Epithelial cell of proximal tubule (primary cell): Measurements from ENCODE around the gene ADRM1. TPM values are rescaled to one million over a fixed set of nuclear protein-coding genes. Genes with fewer than 3 reads are reported as not detected.

ENCODE experiments used
- DNase-seq: peaks from one replicate; pipeline ENCODE4 v3.0.0-alpha.2; 2011; ENCODE audit warnings: low read depth
- H3K4me3 ChIP-seq: 2 replicates; pipeline ENCODE4 v1.5.1; 2011; ENCODE audit warnings: low read depth, mild to moderate bottlenecking, low read length
- CTCF ChIP-seq: conservative IDR thresholded peaks from 2 replicates; pipeline ENCODE4 v1.5.1; 2012; ENCODE audit warnings: low read depth, mild to moderate bottlenecking, low read length
- total RNA-seq: library from RNA; depleted of rRNA; stranded (reverse); fragments of >200 nt; gene quantifications from 2 replicates; pipeline ENCODE4 v1.2.3, GENCODE V29; 2015

Gene ADRM1
- total RNA-seq, 1 donor from 2014 or later: 227 TPM

- TF ChIP-seq CTCF: no peak
- no peak overlapping the region for H3K4me3 ChIP-seq
- no peak for DNase-seq
These were observed 13.7 kb upstream of the ADRM1 start for GRCh38 chr20:62289131-62289530.

GRCh38 chr20:62289898-62290297, 12.9 kb upstream of the ADRM1 start:
- no peak for DNase-seq
- TF ChIP-seq CTCF: no peak
- H3K4me3 ChIP-seq: no peak overlapping the region

- TF ChIP-seq CTCF: no peak
- H3K4me3 ChIP-seq: no peak overlapping the region
- no peak for DNase-seq
These were observed 11.3 kb upstream of the ADRM1 start for GRCh38 chr20:62291251-62292066.

- DNase-seq: no peak
- no peak overlapping the region for H3K4me3 ChIP-seq
- TF ChIP-seq CTCF: no peak
These were observed 10.7 kb upstream of the ADRM1 start for GRCh38 chr20:62292108-62292507.

- no peak for DNase-seq
These were observed 9.5 kb upstream of the ADRM1 start for GRCh38 chr20:62293111-62293784.

GRCh38 chr20:62293946-62294345, 8.9 kb upstream of the ADRM1 start:
- no peak for TF ChIP-seq CTCF
- no peak overlapping the region for H3K4me3 ChIP-seq
- no peak for DNase-seq

More at GRCh38 chr20:62293111-62293784, 9.5 kb upstream of the ADRM1 start:
- no peak overlapping the region for H3K4me3 ChIP-seq
- no peak for TF ChIP-seq CTCF
